Mammary epithelial cell (primary cell): ENCODE measurements around the gene NSUN4.

Source experiments
- EZH2 ChIP-seq: IDR thresholded peaks from 2 replicates; pipeline ENCODE4 v1.6.1; 2012; ENCODE audit warnings: low read length, inconsistent platforms, borderline replicate concordance
- TF ChIP-seq, protein P1 (sequence below), 2 donors: IDR thresholded peaks in 1 of 2; conservative IDR thresholded peaks in 1 of 2; 2 replicates each; pipeline ENCODE4 v1.5.1; 2011 to 2012; ENCODE audit warnings: inconsistent platforms in 2 of 2, low read length in 2 of 2, mild to moderate bottlenecking in 2 of 2, control low read depth in 1 of 2, low read depth in 1 of 2; ENCODE audit not compliant: insufficient read depth in 1 of 2; ENCODE audit errors: extremely low read depth in 1 of 2

DNA sequence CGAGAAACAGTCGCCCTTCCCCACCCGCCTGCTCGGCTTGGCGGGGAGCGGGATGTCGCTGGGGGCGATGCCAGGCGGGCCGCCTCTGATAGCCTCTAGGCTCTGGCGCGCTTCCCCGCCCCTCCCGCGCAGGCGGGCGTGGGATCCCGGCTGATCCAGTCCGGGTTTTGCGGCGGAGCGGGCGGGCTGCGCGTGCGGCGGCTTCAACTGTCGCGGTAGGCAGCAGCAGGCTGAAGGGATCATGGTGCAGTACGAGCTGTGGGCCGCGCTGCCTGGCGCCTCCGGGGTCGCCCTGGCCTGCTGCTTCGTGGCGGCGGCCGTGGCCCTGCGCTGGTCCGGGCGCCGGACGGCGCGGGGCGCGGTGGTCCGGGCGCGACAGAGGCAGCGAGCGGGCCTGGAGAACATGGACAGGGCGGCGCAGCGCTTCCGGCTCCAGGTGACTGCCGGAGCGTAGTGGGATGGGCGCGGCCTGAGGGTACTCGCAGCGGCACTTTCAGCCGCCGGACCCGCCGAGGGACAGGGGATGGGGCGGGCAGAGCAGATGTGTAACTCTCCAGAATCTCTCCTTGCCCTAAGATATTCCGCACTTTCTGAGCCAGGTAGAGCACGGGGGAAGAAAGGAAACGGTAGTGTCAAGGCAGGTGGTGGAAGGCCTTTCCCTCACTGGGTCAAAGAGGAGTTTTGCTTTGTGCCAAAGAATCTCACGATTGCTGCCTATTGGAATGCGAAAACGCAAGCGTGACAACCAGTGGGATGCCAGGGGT lies 53.7 kb downstream of the NSUN4 start, which contains the start of gene FAAH:
- no peak for TF ChIP-seq EZH2
- TF ChIP-seq, protein P1, sequence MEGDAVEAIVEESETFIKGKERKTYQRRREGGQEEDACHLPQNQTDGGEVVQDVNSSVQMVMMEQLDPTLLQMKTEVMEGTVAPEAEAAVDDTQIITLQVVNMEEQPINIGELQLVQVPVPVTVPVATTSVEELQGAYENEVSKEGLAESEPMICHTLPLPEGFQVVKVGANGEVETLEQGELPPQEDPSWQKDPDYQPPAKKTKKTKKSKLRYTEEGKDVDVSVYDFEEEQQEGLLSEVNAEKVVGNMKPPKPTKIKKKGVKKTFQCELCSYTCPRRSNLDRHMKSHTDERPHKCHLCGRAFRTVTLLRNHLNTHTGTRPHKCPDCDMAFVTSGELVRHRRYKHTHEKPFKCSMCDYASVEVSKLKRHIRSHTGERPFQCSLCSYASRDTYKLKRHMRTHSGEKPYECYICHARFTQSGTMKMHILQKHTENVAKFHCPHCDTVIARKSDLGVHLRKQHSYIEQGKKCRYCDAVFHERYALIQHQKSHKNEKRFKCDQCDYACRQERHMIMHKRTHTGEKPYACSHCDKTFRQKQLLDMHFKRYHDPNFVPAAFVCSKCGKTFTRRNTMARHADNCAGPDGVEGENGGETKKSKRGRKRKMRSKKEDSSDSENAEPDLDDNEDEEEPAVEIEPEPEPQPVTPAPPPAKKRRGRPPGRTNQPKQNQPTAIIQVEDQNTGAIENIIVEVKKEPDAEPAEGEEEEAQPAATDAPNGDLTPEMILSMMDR (conservative IDR thresholded peaks at IDR 0.05 in 1 of 2, IDR thresholded peaks at IDR 0.05 in 1 of 2; ENCODE audit: extremely low read depth in 1 of 2, insufficient read depth in 1 of 2, low read depth in 1 of 2, low read length in 2 of 2): no peak
